ENCODE measurements around the gene ABHD1.

- TF ChIP-seq CTCF (IDR thresholded peaks at IDR 0.05; ENCODE audit: low read depth, low read length): no peak
- TF ChIP-seq EZH2phosphoT487 (IDR thresholded peaks at IDR 0.05; ENCODE audit: low read depth): no peak
Measured at GRCh38 chr2:27131429-27131828, 7.8 kb downstream of the ABHD1 start.

Data from OCI-LY3 (cell line).